ENCODE data around the gene MRAS.

Gene MRAS

DNA sequence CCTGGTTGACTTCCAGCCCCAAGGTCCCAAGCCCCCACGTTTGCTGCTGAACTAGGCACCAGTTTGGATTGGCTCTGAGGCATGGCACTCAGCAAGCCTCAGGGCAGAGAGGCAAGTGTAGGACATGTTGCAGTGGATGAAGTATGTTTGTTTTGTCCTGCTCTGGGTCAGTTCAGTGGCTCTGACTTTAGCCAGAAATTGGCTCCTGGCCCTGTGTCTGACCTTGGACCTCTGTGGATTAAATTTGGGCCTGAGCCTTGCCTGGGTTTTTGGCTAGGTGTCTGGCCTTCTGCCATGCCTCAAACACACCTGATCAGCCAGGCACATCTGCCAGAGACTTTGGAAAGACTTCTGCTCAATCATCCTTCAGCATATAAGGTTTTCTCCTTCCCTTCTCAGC is 3.6 kb upstream of the MRAS start (continued):
- TF ChIP-seq, protein P1, sequence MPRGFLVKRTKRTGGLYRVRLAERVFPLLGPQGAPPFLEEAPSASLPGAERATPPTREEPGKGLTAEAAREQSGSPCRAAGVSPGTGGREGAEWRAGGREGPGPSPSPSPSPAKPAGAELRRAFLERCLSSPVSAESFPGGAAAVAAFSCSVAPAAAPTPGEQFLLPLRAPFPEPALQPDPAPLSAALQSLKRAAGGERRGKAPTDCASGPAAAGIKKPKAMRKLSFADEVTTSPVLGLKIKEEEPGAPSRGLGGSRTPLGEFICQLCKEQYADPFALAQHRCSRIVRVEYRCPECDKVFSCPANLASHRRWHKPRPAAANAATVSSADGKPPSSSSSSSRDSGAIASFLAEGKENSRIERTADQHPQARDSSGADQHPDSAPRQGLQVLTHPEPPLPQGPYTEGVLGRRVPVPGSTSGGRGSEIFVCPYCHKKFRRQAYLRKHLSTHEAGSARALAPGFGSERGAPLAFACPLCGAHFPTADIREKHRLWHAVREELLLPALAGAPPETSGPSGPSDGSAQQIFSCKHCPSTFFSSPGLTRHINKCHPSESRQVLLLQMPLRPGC (tag by site-specific recombination; IDR thresholded peaks at IDR 0.05), result no peak
- no peak for TF ChIP-seq ZBTB8A (tag by site-specific recombination; IDR thresholded peaks at IDR 0.05)
- TF ChIP-seq ZNF404 (tag by site-specific recombination; IDR thresholded peaks at IDR 0.05), result no peak

DNA sequence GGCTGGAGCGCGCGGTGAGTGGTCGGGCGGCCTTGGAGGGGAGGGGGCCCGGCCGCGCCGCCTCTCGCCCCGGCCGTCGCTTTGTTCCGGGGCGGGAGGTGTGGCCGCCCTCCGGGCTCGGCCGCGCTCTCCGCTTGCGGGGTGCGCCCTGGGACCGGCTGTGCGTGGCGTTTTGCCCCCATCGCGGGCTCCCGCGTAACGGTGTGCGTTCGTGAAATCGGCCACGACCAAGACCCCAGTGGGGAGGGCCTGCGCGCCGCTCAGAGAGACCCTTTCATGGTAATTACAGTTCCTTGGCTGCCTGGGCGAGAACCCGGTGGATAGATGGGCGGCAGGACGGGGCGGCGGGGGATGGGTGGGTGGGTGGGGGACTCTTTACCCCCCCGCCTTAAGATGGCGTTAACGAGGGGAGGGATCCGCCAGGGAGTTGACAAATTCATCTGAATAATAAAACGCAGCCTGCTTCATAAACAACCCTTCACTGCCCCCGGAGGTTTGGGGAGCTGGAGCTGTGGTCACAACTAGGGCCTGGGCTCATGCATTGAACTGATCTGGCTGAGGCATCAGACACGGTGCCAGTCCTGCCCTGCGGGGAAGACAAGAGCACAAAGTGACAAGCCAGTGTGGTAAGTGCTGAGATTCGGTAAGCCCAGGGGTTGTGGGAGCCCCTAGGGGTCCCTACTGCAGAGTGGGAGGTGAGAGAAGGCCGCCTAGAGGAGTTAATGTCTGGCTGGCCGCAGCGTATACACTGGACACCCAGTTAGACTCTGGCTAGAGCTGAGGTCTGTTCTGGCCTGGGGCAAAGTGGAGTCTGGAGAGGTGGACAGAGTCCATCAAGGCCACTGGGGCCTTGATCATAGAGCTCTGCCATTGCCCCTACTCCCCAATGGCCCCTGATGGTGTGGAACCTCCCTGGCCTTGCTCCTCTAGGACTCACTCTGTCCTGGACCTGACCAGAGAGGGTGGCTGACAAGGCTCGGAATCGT is 668 bp downstream of the MRAS start:
- Histone ChIP-seq H3K27ac (ENCODE audit: extremely low read depth, low read depth, low read length) (peak overlapping the region; percentile 43; the same call in 1 of the 2 replicates), H3K4me1 (ENCODE audit: control insufficient read depth, insufficient read depth, low read length) (no peaks in the 10 kb centered on the region), H3K36me3 (ENCODE audit: control insufficient read depth in 2 of 2, insufficient read depth in 1 of 2, low read length in 2 of 2) (no peaks in the 10 kb centered on the region), H3K9me3 (ENCODE audit: control insufficient read depth, insufficient read depth, low read depth, low read length) (no peaks in the 10 kb centered on the region), H3K4me3 (ENCODE audit: low read depth, low read length) (peak overlapping the region; percentile 50)
- ChIA-PET POLR2A (no interaction called here), CTCF (interaction anchor here (0.6 to 1.7 kb wide), 6 partner anchors 18 to 186 kb away, joined by 3 read pairs; no protein-coding TSS in a partner anchor)
- no peak for TF ChIP-seq ZNF791 (tag by site-specific recombination; IDR thresholded peaks at IDR 0.05)
- 0 out of 2 replicates have a peak, but pooled peaks have one; percentile 11 for TF ChIP-seq SP2 (tag by site-specific recombination; IDR thresholded peaks at IDR 0.05)
- no peak for TF ChIP-seq ZNF366 (tag by site-specific recombination; conservative IDR thresholded peaks at IDR 0.05)

DNA sequence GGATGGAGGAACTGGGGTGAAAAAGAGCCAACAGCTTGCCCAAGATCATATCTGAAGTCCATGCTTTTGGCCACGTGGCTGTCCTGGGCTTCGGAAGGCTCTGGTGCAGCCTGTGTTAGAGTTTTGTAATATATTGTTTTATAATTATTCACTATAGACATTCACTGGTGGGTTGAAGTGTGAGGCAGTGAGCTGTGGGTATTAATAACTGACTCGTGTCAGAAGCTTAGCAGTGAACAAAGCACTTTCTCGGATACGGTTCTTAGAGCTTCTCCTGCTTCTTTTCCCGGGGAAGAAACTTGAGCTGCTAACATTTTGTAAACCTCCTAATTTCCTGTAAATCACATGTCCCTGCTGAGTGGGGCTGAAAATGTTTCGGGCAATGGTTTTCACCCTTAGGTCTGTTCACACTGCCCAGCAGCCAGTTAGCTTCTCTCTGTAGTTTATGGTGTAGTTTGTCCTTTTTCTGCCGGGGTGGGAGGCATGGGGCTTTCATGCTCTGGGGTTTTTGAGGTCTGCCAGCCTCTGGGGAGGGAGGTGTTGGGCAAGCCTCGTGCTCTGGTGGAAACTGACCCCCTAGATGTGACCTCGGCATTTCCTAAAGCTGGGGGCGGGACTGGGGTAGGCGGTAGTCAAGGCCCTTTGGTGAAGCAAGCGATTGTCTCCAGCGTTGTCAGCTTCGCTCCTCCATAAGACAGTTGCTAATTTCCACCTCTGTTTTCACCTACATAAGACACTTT is 1.7 kb downstream of the MRAS start:
- no peaks in the 10 kb centered on the region for H3K9me3 ChIP-seq (ENCODE audit: control insufficient read depth, insufficient read depth, low read depth, low read length)
- peaks cover 0 to under 1% of the 10 kb centered on the region in 2 experiments; a peak in 1 of 3 replicates for H3K36me3 ChIP-seq (ENCODE audit: control insufficient read depth in 2 of 2, insufficient read depth in 1 of 2, low read length in 2 of 2)
- ChIA-PET CTCF (interaction anchor here (0.6 to 1.7 kb wide), 5 partner anchors 19 to 565 kb away, joined by 3 read pairs; no protein-coding TSS in a partner anchor), POLR2A (interaction anchor here (0.8 kb wide), 1 partner anchor 21 kb away, joined by 3 read pairs; the partner anchor contains the start of gene NME9)
- H3K27ac ChIP-seq (ENCODE audit: extremely low read depth, low read depth, low read length), result no peak overlapping the region
- no peaks in the 10 kb centered on the region for H3K4me1 ChIP-seq (ENCODE audit: control insufficient read depth, insufficient read depth, low read length)
- H3K4me3 ChIP-seq (ENCODE audit: low read depth, low read length), result no peak overlapping the region
- TF ChIP-seq, protein P2, sequence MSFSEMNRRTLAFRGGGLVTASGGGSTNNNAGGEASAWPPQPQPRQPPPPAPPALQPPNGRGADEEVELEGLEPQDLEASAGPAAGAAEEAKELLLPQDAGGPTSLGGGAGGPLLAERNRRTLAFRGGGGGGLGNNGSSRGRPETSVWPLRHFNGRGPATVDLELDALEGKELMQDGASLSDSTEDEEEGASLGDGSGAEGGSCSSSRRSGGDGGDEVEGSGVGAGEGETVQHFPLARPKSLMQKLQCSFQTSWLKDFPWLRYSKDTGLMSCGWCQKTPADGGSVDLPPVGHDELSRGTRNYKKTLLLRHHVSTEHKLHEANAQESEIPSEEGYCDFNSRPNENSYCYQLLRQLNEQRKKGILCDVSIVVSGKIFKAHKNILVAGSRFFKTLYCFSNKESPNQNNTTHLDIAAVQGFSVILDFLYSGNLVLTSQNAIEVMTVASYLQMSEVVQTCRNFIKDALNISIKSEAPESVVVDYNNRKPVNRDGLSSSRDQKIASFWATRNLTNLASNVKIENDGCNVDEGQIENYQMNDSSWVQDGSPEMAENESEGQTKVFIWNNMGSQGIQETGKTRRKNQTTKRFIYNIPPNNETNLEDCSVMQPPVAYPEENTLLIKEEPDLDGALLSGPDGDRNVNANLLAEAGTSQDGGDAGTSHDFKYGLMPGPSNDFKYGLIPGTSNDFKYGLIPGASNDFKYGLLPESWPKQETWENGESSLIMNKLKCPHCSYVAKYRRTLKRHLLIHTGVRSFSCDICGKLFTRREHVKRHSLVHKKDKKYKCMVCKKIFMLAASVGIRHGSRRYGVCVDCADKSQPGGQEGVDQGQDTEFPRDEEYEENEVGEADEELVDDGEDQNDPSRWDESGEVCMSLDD (tag by site-specific recombination; IDR thresholded peaks at IDR 0.05), result no peak
- TF ChIP-seq ZNF629 (tag by site-specific recombination; IDR thresholded peaks at IDR 0.05), result no peak
- TF ChIP-seq, protein P3, sequence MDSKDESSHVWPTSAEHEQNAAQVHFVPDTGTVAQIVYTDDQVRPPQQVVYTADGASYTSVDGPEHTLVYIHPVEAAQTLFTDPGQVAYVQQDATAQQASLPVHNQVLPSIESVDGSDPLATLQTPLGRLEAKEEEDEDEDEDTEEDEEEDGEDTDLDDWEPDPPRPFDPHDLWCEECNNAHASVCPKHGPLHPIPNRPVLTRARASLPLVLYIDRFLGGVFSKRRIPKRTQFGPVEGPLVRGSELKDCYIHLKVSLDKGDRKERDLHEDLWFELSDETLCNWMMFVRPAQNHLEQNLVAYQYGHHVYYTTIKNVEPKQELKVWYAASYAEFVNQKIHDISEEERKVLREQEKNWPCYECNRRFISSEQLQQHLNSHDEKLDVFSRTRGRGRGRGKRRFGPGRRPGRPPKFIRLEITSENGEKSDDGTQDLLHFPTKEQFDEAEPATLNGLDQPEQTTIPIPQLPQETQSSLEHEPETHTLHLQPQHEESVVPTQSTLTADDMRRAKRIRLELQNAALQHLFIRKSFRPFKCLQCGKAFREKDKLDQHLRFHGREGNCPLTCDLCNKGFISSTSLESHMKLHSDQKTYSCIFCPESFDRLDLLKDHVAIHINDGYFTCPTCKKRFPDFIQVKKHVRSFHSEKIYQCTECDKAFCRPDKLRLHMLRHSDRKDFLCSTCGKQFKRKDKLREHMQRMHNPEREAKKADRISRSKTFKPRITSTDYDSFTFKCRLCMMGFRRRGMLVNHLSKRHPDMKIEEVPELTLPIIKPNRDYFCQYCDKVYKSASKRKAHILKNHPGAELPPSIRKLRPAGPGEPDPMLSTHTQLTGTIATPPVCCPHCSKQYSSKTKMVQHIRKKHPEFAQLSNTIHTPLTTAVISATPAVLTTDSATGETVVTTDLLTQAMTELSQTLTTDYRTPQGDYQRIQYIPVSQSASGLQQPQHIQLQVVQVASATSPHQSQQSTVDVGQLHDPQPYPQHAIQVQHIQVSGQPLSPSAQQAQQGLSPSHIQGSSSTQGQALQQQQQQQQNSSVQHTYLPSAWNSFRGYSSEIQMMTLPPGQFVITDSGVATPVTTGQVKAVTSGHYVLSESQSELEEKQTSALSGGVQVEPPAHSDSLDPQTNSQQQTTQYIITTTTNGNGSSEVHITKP (tag by site-specific recombination; IDR thresholded peaks at IDR 0.05), result no peak
- peak; percentile 28; the same call in 1 of the 2 replicates for TF ChIP-seq FEZF1 (tag by site-specific recombination; IDR thresholded peaks at IDR 0.05)

Measured in HEK293 (cell line).